ENCODE data around the gene FSHR.

- TF ChIP-seq EP300 (IDR thresholded peaks at IDR 0.05; ENCODE audit: low read depth) (no peak), POLR2A (IDR thresholded peaks at IDR 0.05) (no peak), POLR2AphosphoS5 (IDR thresholded peaks at IDR 0.05) (no peak)
Measured at GRCh38 chr2:49028101-49028500, 126.2 kb downstream of the FSHR start.
